HL-60 (cell line): ENCODE results near the gene NOXRED1.

ENCODE experiments used
- POLR2AphosphoS5 ChIP-seq: IDR thresholded peaks from 2 replicates; pipeline ENCODE4 v1.6.1; 2012; ENCODE audit warnings: low read depth
- TF ChIP-seq, protein P1 (sequence below): IDR thresholded peaks from one replicate; pipeline ENCODE4 v1.5.1; 2011; ENCODE audit warnings: low read length, control low read depth, inconsistent platforms; ENCODE audit not compliant: insufficient read depth
- TF ChIP-seq, protein P2 (sequence below): IDR thresholded peaks from 2 replicates; pipeline ENCODE4 v1.6.1; 2012; ENCODE audit warnings: low read depth; ENCODE audit not compliant: insufficient replicate concordance

DNA sequence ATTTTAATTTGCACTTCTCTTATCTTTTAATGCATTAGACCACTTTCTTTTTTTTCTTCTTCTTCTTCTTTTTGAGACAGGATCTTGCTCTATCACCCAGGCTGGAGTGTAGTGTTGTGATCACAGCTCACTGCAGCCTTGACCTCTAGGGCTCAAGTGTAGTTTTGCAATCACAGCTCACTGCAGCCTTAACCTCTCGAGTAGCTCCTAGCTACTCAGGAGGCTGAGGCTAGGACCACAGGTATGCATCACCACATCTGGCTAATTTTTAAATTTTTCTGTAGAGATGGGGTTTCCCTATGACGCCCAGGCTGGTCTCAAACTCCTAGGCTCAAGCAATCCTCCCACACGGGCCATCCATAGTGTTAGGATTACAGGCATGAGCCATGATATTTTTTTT, 59.2 kb downstream of the NOXRED1 start:
- TF ChIP-seq, protein P1, sequence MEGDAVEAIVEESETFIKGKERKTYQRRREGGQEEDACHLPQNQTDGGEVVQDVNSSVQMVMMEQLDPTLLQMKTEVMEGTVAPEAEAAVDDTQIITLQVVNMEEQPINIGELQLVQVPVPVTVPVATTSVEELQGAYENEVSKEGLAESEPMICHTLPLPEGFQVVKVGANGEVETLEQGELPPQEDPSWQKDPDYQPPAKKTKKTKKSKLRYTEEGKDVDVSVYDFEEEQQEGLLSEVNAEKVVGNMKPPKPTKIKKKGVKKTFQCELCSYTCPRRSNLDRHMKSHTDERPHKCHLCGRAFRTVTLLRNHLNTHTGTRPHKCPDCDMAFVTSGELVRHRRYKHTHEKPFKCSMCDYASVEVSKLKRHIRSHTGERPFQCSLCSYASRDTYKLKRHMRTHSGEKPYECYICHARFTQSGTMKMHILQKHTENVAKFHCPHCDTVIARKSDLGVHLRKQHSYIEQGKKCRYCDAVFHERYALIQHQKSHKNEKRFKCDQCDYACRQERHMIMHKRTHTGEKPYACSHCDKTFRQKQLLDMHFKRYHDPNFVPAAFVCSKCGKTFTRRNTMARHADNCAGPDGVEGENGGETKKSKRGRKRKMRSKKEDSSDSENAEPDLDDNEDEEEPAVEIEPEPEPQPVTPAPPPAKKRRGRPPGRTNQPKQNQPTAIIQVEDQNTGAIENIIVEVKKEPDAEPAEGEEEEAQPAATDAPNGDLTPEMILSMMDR: no peak
- no peak for TF ChIP-seq POLR2AphosphoS5
- TF ChIP-seq, protein P2, sequence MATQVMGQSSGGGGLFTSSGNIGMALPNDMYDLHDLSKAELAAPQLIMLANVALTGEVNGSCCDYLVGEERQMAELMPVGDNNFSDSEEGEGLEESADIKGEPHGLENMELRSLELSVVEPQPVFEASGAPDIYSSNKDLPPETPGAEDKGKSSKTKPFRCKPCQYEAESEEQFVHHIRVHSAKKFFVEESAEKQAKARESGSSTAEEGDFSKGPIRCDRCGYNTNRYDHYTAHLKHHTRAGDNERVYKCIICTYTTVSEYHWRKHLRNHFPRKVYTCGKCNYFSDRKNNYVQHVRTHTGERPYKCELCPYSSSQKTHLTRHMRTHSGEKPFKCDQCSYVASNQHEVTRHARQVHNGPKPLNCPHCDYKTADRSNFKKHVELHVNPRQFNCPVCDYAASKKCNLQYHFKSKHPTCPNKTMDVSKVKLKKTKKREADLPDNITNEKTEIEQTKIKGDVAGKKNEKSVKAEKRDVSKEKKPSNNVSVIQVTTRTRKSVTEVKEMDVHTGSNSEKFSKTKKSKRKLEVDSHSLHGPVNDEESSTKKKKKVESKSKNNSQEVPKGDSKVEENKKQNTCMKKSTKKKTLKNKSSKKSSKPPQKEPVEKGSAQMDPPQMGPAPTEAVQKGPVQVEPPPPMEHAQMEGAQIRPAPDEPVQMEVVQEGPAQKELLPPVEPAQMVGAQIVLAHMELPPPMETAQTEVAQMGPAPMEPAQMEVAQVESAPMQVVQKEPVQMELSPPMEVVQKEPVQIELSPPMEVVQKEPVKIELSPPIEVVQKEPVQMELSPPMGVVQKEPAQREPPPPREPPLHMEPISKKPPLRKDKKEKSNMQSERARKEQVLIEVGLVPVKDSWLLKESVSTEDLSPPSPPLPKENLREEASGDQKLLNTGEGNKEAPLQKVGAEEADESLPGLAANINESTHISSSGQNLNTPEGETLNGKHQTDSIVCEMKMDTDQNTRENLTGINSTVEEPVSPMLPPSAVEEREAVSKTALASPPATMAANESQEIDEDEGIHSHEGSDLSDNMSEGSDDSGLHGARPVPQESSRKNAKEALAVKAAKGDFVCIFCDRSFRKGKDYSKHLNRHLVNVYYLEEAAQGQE: no peak
